HG02970 (cell line): ENCODE data around the gene CYB5D1.

Source experiments
- ATAC-seq: cut with Tn5 transposase; IDR thresholded peaks from one replicate; pipeline ENCODE4 v1.9.1; 2021; ENCODE audit warnings: mild to moderate bottlenecking, moderate library complexity, moderate number of reproducible peaks; ENCODE audit not compliant: unreplicated experiment, low FRiP score

The CYB5D1 gene

GRCh38 chr17:7884581-7885366 lies 27.0 kb downstream of the CYB5D1 start:
- no peak for ATAC-seq

GRCh38 chr17:7885367-7886226 lies 27.8 kb downstream of the CYB5D1 start:
- ATAC-seq: no peak

- no peak for ATAC-seq
Measured at GRCh38 chr17:7886227-7887037, 28.6 kb downstream of the CYB5D1 start.

DNA sequence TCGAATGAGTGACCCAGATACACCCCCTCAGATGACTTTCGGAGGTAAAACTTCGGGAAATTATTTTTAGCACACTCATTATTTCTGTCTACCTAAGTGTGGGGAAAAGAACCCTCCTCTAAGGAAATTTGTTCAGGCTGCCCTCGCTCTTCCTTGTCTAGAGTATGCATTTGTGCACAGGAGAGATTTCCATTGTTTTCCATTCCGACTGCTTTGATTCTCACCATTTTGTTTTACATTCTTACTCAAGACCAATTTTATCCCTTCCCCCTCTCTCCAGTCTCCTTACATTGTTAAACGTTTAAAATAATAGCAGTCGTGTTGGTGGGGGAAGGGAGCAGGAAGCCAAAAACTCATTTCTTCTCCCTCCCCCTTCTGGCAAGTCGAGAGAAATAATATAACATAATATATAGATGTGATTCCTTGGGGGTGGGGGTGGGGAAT lies 29.3 kb downstream of the CYB5D1 start:
- ATAC-seq: no peak

GRCh38 chr17:7887482-7888183 lies 29.8 kb downstream of the CYB5D1 start:
- peak; percentile 36 for ATAC-seq

- no peak for ATAC-seq
Measured at GRCh38 chr17:7888184-7888920, 30.5 kb downstream of the CYB5D1 start, which contains the start of gene CHD3. TSS of gene CHD3 (plus strand) at chr17:7888789. CDS start at chr17:7889001, 212 bp downstream.

DNA sequence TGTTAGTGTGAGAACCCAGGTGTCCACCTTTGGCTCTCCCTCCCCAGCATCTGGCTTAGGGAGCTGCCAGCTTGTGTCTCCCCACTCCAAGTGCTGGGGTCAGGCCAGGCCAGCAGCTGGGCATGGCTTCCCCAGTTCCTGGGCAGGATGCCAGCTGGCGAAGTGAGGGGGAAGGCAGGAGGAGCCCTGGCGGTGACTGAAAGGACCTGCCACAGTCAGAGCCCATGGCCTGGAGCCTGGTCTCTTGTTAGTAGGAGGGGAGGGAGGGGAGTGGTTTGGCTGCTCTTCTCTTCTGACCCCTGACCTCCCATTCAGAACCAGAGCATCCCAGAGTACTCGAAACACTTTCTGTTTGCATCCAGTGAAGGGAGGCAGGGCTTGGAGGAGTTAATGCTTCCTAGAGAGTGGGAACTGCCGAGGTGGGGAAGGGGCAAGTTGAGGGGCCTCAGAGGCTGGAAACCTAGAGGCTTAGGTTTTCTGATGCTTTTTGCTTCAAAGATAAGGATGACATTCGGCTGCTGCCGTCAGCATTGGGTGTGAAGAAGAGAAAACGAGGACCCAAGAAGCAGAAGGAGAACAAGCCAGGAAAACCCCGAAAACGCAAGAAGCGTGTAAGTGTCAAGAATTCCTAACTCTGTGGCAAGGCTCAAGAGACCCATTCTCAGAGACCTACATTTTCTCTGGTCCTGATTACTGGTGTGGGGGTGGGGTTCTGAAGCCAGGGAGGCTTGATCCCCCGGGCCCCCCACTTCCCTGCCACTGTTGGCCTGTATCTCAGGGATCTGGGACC lies 31.6 kb downstream of the CYB5D1 start:
- no peak for ATAC-seq

DNA sequence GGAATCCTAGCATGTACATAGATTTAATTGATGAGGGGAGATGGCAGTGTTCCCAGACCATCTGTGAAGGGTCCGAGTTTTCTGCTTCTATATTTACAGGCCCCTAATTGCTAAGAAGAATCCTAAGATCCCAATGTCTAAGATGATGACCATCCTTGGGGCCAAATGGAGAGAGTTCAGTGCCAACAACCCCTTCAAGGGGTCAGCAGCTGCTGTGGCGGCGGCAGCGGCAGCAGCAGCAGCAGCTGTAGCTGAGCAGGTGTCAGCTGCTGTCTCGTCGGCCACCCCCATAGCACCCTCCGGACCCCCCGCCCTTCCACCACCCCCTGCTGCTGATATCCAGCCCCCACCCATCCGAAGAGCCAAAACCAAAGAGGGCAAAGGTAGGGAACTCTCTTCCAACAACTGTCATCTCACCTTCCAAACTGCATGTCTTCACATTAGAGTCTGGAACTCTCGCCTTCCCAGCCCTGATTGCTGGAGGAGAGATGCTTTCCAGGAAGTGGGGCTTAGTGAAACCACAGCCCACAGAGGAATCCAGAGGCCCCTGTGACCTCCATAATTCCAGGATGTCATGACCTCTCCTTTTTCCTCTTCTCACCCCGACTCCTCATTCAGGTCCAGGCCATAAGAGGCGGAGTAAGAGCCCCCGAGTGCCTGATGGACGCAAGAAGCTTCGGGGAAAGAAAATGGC lies 35.5 kb downstream of the CYB5D1 start:
- no peak for ATAC-seq

GRCh38 chr17:7894226-7894625 lies 36.4 kb downstream of the CYB5D1 start:
- no peak for ATAC-seq

GRCh38 chr17:7894866-7895265 lies 37.1 kb downstream of the CYB5D1 start:
- ATAC-seq: no peak

- no peak for ATAC-seq
Measured at GRCh38 chr17:7897090-7897489, 39.3 kb downstream of the CYB5D1 start.

- ATAC-seq: no peak
Measured at GRCh38 chr17:7897773-7898172, 40.0 kb downstream of the CYB5D1 start.

DNA sequence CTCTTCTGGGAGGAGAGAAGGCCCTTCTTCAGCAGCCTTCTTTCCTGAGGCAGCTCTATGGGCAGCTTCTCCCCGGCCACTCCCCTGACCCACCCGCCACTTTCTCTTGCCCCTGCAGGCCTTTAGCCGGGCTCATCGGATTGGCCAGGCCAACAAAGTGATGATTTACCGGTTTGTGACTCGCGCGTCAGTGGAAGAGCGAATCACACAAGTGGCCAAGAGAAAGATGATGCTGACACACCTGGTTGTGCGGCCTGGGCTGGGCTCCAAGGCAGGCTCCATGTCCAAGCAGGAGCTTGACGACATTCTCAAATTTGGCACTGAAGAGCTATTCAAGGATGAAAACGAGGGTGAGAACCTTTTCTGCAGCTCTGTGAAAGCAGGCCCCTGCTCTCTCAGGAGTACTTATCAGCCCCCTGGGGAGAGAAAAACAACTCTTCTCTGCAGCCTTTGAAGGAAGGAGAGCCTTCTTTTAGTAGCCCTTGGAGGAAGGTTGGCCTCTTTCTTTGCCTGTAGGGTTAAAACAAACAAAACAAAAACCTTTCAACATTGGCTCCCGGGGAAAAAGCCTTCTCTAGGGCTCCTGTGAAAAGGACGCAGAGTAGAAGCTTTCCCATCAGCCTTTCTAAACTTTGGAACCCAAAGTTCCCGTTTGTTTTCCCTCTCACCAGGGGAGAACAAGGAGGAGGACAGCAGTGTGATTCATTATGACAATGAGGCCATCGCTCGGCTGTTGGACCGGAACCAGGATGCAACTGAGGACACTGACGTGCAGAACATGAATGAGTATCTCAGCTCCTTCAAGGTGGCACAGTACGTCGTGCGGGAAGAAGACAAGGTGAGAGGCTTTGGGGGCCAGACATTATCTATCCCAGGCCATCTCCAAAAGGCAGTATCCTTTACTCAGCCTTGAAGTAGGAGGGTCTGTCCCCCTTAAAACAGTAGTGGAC lies 45.6 kb downstream of the CYB5D1 start:
- no peak for ATAC-seq

DNA sequence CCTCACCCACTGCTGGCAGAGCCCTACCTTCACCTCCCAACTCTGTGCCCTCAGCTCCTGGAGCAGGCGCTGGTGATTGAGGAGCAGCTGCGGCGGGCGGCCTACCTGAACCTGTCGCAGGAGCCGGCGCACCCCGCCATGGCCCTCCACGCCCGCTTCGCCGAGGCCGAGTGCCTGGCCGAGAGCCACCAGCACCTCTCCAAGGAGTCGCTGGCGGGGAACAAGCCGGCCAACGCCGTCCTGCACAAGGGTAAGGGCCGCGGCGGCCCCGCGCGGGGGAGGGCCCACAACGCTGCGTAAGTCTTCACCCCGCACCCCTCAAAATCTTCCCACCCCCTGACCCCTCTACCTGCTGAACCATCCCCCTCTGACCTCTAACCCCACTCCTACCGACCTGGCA lies 51.3 kb downstream of the CYB5D1 start:
- no peak for ATAC-seq

DNA sequence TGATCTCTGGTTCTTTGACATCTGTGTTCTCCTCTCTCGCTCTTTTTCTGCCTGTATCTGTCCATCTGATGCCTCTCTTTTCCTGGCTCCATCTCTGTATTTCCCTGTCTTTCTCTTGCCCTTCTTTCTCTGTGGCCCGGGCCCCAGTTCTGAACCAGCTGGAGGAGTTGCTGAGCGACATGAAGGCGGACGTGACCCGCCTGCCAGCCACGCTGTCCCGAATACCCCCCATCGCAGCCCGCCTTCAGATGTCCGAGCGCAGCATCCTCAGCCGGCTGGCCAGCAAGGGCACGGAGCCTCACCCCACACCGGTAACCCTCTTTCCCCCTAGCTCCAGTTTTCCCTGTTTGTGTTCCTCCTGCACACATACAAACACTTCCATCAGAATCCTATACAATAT lies 52.5 kb downstream of the CYB5D1 start:
- ATAC-seq: no peak

- ATAC-seq: no peak
Measured at GRCh38 chr17:7910711-7911110, 52.9 kb downstream of the CYB5D1 start.

DNA sequence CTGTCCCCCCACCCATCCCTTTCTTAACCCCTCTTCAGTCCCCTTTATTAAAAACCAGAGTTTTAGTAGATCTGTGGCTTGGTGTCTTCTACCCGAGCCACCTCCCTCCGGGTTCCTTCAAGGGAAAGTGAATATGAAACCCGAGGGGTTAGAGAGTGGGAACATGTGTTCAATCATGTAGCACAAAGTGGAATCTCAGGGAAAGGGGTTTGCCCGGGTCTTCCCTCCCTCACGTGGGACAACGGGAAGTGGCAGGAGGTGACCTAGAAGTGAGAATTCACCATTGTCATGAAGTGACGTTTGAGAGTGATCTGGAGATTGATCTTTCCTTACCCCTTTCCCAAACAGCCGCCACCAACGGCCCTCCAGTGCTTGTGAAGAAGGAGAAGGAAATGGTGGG lies 53.3 kb downstream of the CYB5D1 start:
- no peak for ATAC-seq
